ENCODE data around the gene ITK. TPM values are rescaled to one million over a fixed set of nuclear protein-coding genes. Genes with fewer than 3 reads are reported as not detected.
A peak's percentile ranks its signal among the peaks of the same experiment; 100 is the strongest.
"Not testable (repeated sequence)": the region's sequence is repeated elsewhere in the genome, so short reads cannot be mapped to it uniquely, and the experiment has no call there.

ITK gene
- total RNA-seq, 1 experiment from 2014 or later, result not detected

- DNase-seq (ENCODE audit: low read depth), result not testable (repeated sequence)
These were observed 30.0 kb downstream of the ITK start for GRCh38 chr5:157210652-157211051.

GRCh38 chr5:157212307-157212706, 31.7 kb downstream of the ITK start:
- DNase-seq (ENCODE audit: low read depth), result no peak

DNA sequence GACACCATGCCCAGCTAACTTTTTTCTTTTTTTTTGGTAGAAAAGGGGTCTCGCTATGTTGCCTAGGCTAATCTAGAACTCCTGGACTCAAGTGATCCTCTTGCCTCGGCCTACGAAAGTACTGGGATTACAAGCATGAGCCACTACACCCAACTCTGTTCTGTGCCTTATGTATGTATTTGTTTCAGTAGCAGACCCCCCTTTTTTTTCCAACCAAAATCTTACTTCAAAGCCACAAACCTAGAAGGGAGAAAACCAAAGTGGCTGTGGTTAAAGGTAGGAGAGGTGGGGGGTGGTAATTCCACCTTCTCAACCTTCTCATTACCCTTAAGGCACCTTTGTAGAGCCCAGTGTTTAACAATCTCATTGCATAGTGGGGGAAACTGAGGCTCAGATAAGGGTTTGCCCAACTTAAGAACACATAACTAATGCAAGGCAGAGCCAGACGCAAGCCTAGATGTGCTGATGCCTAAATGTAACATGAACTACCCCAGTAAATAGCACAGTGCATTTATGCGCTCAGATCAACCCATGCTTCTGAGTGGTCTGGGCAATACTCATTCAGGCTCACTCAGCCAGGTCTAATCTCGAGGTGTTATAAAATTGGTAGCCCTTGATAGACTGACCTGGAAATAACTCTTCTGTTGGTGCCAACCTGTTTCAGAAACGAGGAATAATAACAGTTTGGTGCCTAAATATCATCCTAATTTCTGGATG, 33.0 kb downstream of the ITK start:
- no peak for DNase-seq (ENCODE audit: low read depth)

DNA sequence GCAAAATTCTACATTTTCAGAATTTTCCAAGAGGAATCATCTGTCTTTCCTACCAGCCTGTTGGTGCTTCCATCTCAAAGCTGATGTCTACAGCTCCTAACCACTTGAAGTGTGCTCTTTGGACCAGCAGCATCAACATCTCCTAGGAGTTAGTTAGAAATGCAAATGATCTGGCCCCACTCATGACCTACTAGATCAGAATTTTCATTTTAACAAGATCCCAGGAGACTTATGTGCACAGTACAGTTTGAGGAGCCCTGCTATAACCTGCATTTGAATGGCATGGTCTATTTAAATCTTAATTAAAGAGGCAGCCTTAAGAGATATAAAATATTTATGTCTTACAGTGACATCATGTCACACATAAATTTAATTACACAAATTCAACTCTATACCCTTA, 33.8 kb downstream of the ITK start:
- no peak for DNase-seq (ENCODE audit: low read depth)

- no peak for DNase-seq (ENCODE audit: low read depth)
These were observed 34.3 kb downstream of the ITK start for GRCh38 chr5:157214861-157215513.

- peak; percentile 23 for DNase-seq (ENCODE audit: low read depth)
These were observed 35.0 kb downstream of the ITK start for GRCh38 chr5:157215514-157216167.

DNA sequence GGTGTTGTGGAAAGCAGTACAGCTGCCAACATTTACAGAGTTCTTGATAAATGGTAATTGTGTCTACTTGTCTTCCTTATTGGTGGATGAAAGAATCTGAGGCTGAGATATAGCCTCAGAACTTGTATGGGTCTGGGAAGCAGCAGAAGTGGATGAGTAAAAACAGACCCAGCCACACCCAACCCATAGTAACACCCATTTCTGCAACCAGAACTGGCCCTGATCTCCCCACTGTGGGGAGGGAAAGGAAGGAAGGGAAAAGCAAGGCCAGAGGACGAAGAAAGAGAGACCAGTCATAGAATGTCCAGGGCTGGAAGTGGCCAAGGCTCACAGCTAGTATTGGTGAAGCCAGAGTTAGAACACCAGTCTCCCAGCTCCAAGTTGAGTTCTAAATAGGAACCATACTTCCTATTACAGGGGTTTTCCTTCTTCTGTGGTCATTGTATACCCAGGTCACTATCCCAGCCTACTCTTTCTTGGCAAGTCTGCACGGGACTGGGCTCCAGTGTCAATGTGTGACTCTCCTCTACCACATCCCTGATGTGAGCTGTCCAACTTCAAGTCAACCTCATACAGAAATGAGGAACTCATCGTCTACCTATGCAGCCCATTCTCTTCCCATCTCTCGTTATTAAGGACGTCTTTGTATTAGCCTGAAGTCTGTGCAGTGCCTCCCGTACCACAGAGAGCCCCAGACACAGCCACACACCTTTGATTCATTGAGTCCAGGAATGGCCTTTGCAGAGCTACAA, 35.9 kb downstream of the ITK start:
- no peak for DNase-seq (ENCODE audit: low read depth)

DNA sequence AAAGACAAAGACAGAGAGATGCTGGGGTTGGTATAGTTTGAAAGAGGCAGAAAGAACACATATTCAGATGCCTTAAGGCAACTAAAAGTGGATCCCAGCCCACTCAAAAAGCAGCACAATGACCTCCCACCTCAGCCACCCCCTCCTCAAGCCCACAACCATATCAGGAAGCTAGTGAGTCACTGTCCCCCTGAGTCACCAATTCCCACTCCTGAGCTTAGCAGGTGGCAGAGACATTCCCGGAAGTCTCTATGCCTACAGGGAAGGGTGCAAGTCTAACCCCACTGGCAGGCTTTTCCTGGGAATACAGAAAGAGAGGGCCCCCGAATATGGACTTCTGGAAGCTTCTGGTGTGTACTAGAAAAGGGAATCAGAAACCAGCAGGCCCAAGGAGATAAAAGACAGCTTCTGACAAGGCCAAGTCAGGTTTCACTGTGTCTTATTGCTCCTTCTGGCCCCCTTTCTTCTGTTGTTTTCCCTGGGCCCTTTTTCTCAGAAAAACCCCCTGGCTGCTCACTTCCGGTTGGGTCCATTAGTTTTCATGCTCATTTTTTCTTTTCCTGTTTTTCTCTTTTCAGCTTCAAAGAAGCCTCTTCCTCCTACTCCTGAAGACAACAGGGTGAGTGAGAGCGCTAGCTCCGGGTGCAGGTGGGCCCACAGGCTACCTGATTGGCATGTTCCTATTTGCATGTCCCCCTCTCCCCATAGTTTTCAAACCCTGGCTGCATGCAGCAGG, 36.8 kb downstream of the ITK start:
- peak; percentile 57 for DNase-seq (ENCODE audit: low read depth)

DNA sequence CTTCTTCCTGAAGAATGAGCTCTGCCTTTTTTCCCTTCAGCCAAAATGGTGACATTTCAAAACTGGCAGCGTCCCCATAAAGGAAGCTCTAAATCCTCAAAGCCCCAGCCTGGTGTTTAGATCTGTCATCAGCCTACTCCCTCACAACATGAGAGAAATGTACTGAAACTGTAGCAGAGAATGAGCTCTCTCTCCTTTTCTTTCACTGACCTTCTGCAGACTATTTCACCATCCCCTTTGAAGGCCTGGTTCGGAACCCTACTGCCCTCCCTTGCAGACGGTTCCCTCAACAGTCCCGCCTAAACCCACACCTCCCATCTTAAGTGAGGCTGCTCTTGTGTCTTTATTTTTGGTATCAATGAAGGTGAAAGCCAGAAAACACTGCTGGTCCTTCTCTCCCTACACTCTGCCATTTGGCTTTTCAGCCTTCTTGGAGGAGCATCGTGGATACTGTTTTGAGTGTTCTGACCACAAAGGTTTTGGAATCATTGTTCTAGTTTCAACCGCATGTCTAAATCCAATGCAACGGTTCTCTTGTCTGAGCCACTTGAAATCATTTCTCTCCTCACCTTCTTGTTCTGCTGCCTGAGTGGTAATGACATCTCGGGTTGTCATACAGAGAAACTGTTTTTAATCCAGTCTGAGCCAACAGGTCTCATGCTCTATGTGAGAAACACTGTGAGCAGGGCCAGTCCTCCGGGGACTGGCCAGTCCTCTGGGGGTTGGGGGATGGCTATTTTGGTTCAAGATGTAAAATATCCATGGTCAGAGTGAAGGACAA, 39.0 kb downstream of the ITK start:
- no peak for DNase-seq (ENCODE audit: low read depth)

GRCh38 chr5:157221959-157222358, 41.3 kb downstream of the ITK start:
- no peak for DNase-seq (ENCODE audit: low read depth)

GRCh38 chr5:157222506-157223230, 42.0 kb downstream of the ITK start:
- peak; percentile 57 for DNase-seq (ENCODE audit: low read depth)

GRCh38 chr5:157225469-157226422, 45.1 kb downstream of the ITK start:
- no peak for DNase-seq (ENCODE audit: low read depth)

DNA sequence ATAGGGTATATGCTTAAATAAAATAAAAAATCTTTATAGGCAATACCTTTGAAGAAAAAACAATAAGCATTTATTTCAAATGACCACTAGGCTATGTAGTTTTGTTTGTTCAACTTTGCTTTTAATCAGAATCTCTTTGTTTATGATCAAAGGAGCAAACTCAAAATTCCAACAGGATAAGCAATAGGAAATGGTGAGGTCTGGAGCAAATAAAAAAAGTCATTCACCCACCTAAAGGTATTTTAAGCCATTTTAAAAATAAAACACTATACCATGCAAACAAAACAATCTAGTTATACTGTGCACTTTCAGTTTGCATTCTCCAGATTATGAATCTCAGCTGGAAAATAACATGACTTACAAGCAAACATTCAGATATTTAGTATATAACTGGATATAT, 50.0 kb downstream of the ITK start:
- DNase-seq (ENCODE audit: low read depth), result no peak

GRCh38 chr5:157232706-157233105, 52.1 kb downstream of the ITK start:
- DNase-seq (ENCODE audit: low read depth), result no peak

DNA sequence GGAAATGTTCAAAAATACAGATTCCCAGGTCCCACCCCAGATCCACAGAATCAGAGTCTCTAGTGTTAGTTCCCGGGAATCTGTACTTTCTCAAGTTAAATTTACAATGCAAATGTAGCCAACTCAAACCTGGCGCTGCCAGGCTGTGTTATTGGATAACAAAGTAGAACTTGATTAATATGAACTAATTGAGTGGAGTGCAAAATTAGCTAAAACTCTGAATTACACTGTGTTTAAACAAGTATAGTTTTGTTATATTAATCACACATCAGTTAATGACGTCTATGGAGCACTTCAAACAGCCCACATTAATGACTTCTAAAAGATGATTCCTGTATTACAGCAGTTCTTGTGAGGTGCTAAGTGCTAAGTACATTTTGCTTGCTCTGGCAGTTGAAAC, 52.9 kb downstream of the ITK start:
- DNase-seq (ENCODE audit: low read depth), result no peak

- no peak for DNase-seq (ENCODE audit: low read depth)
These were observed 55.8 kb downstream of the ITK start for GRCh38 chr5:157236423-157236822.

DNA sequence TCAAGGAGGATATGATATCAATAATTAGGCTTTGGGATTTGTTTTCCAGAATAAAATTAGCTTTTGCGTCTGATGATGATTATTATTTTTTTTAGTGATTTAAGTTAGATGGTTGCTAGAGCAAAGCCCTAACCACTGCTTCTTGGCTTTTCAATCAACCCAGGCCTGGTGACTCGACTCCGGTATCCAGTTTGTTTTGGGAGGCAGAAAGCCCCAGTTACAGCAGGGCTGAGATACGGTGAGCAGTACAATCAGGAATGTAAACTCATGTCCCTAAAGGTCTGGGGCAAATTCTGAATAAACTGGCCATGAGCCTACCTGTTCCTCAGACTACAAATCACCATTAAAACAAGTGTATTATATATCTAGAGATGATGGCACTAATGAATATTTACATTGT, 60.8 kb downstream of the ITK start:
- no peak for DNase-seq (ENCODE audit: low read depth)

GRCh38 chr5:157244704-157245103, 64.1 kb downstream of the ITK start:
- not testable (repeated sequence) for DNase-seq (ENCODE audit: low read depth)

DNA sequence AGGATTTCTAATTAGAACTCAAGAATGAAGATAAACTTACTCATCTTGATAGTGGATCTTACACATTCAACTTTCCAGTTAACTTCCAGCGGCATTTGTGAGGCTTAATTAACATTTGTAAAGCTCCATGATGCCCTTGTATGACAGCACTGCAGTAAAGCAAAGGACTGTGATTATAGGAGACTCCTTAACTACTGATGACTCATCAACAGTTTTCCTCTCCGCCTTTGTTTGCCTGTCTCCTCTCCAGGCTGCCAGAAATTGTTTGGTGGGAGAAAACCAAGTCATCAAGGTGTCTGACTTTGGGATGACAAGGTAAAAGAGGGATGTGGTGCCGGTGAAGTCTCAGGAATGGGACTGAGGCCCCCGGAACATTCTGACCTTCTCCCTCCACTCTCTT, 64.8 kb downstream of the ITK start:
- DNase-seq (ENCODE audit: low read depth), result peak; percentile 56

Measured in Daoy (cell line).